Naive thymus-derived CD8-positive, alpha-beta T cell (primary cell): ENCODE measurements around the gene BRD3OS. TPM values are rescaled to one million over a fixed set of nuclear protein-coding genes. Genes with fewer than 3 reads are reported as not detected.

Experiments
- ATAC-seq, 2 donors: fragments of 150-1000 bp; cut with Tn5 transposase in 1 of 2; sonication (Bioruptor Pico), chemical (Tn5 transposase) in 1 of 2; 1 replicate in 1 of 2; 2 replicates in 1 of 2; pipeline ENCODE4 v1.10.0; 2021; ENCODE audit warnings: mild to moderate bottlenecking in 2 of 2, moderate library complexity in 2 of 2
- POLR2A ChIA-PET: fragments of 350-600 bp; sonication (Branson Sonifier 250); formaldehyde crosslinking; loops from one replicate; lab custom pipeline; 2021; ENCODE audit warnings: antibody characterized with exemption; lab: Charles Lee
- DNase-seq, 10 donors: peaks; one replicate each; pipeline versions ENCODE4 v3.0.0 to v3.0.0-alpha.2; 2020 to 2022
- H3K27ac Mint-ChIP-seq, 10 donors: one replicate each; pipeline ENCODE4 v1.8.0; 2020 to 2022; ENCODE audit warnings: mild to moderate bottlenecking in 10 of 10, mixed read lengths in 10 of 10, moderate library complexity in 4 of 10, inconsistent platforms in 1 of 10
- H3K27me3 Mint-ChIP-seq, 5 donors: one replicate each; pipeline ENCODE4 v1.8.0; 2021 to 2022; ENCODE audit warnings: mixed read lengths in 5 of 5
- H3K36me3 Mint-ChIP-seq, 3 donors: one replicate each; pipeline ENCODE4 v1.8.0; 2020 to 2022; ENCODE audit warnings: mixed read lengths in 3 of 3, mild to moderate bottlenecking in 2 of 3, inconsistent platforms in 1 of 3
- H3K4me1 Mint-ChIP-seq, 4 donors: one replicate each; pipeline ENCODE4 v1.8.0; 2021 to 2022; ENCODE audit warnings: mixed read lengths in 4 of 4
- H3K4me3 Mint-ChIP-seq, 10 donors: one replicate each; pipeline ENCODE4 v1.8.0; 2020 to 2022; ENCODE audit warnings: mild to moderate bottlenecking in 10 of 10, mixed read lengths in 10 of 10, moderate library complexity in 6 of 10, inconsistent platforms in 1 of 10
- H3K9me3 Mint-ChIP-seq, 9 donors: one replicate each; pipeline ENCODE4 v1.8.0; 2020 to 2022; ENCODE audit warnings: mixed read lengths in 9 of 9, mild to moderate bottlenecking in 3 of 9, inconsistent platforms in 1 of 9, moderate library complexity in 1 of 9
- polyA plus RNA-seq, 3 donors: library from polyadenylated mRNA; unstranded; fragments of 300-500 nt; fragmentation: Illumina TruSeq; gene quantifications; one replicate each; pipeline ENCODE4 v1.2.3, GENCODE V29; 2021
- total RNA-seq, 8 experiments: library from RNA in 2 of 8; stranded (reverse) in 2 of 8; gene quantifications; one replicate each; pipeline ENCODE4 v1.2.3 and lab custom pipeline; 2021 to 2026

Gene BRD3OS
- total and polyA plus RNA-seq, 5 experiments from 2014 or later = 13.8 to 28.6 (median 20.8) TPM

- Mint-ChIP-seq H3K9me3 (no peaks in the 10 kb centered on the region), H3K27me3 (no peaks in the 10 kb centered on the region), H3K36me3 (peaks cover 0 to 4% (median 0%) of the 10 kb centered on the region in 3 donors), H3K27ac (peak overlapping the region in 8 of 10 donors; percentile 19 to 90 (median 58)), H3K4me3 (peak overlapping the region; percentile 68 to 89 (median 81)), H3K4me1 (peaks cover 3 to 24% (median 10%) of the 10 kb centered on the region in 4 donors)
- POLR2A ChIA-PET = interaction anchor here (0.6 to 2.2 kb wide), 8 partner anchors 10 to 1132 kb away, joined by 3 to 14 read pairs (median 4); partner anchors contain the start of genes BRD3, RNU6ATAC and WDR5
- peak; percentile 58 to 63 for ATAC-seq
- DNase-seq = peak; percentile 20 to 71 (median 48)
Observed at GRCh38 chr9:134025606-134026541, 593 bp downstream of the BRD3OS start.

DNA sequence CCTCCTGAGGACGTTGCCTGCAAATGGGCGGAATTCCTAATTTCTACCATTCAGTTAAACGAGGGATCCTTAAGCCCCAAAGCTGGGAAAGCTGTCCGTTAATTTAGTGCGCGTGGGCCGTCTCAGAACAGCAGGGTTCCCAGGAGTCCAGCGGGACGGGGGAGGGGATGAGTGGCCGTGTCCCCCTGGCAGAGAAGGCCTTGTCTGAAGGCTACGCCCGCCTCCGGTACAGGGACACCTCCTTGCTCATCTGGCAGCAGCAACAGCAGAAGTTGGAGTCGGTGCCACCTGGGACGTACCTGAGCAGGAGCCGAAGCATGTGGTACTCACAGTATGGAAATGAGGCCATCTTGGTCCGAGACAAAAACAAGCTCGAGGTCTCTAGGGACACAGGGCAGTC lies 1.3 kb downstream of the BRD3OS start:
- POLR2A ChIA-PET = interaction anchor here (0.9 to 1.6 kb wide), 2 partner anchors 39 to 42 kb away, joined by 3 to 4 read pairs (median 4); no protein-coding TSS in a partner anchor
- DNase-seq (no peak), ATAC-seq (no peak)
- H3K4me3 Mint-ChIP-seq = peak overlapping the region; percentile 55 to 89 (median 81)
- no peaks in the 10 kb centered on the region for H3K27me3 Mint-ChIP-seq
- H3K4me1 Mint-ChIP-seq = peaks cover 3 to 24% (median 10%) of the 10 kb centered on the region in 4 donors
- H3K27ac Mint-ChIP-seq = peak overlapping the region in 3 of 10 donors; percentile 13 to 41 (median 15)
- H3K9me3 Mint-ChIP-seq = no peaks in the 10 kb centered on the region
- H3K36me3 Mint-ChIP-seq = peaks cover 0 to 8% (median 0%) of the 10 kb centered on the region in 3 donors

GRCh38 chr9:134026981-134027380 lies 1.7 kb downstream of the BRD3OS start:
- POLR2A ChIA-PET = interaction anchor here (0.9 kb wide), 1 partner anchor 42 kb away, joined by 3 read pairs; no protein-coding TSS in a partner anchor
- peak overlapping the region in 2 of 10 donors; percentile 15 to 43 for H3K27ac Mint-ChIP-seq
- H3K9me3 Mint-ChIP-seq = no peaks in the 10 kb centered on the region
- H3K4me1 Mint-ChIP-seq = peaks cover 3 to 24% (median 10%) of the 10 kb centered on the region in 4 donors
- peak overlapping the region in 9 of 10 donors; percentile 26 to 84 (median 71) for H3K4me3 Mint-ChIP-seq
- H3K27me3 Mint-ChIP-seq = no peaks in the 10 kb centered on the region
- no peak for ATAC-seq
- DNase-seq = no peak
- H3K36me3 Mint-ChIP-seq = peaks cover 0 to 8% (median 0%) of the 10 kb centered on the region in 3 donors

DNA sequence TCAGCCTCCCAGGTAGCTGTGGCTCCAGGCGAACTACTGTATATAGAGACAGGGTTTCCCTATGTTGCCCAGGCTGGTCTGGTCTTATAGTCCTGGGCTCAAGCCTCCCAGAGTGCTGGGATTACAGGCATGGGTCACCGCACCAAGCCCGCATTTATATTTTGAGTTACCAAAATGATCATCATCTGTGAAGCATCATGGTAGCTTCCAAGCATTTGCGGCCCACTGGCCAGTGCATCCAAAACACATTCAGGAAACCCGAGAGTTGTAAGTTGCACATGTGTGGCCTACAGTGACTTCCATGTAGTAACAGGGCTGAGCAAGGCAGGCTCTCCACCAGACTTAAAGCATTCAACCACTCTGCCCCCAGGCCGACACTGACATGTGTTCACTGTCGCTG lies 2.3 kb downstream of the BRD3OS start:
- Mint-ChIP-seq H3K36me3 (peaks cover 0 to 10% (median 0%) of the 10 kb centered on the region in 3 donors), H3K27ac (peak overlapping the region in 3 of 10 donors; percentile 21 to 36 (median 31)), H3K9me3 (no peaks in the 10 kb centered on the region), H3K27me3 (no peaks in the 10 kb centered on the region), H3K4me1 (peaks cover 3 to 24% (median 10%) of the 10 kb centered on the region in 4 donors), H3K4me3 (peak overlapping the region in 6 of 10 donors; percentile 4 to 83 (median 71))
- POLR2A ChIA-PET = no interaction called here
- DNase-seq (no peak), ATAC-seq (no peak)

DNA sequence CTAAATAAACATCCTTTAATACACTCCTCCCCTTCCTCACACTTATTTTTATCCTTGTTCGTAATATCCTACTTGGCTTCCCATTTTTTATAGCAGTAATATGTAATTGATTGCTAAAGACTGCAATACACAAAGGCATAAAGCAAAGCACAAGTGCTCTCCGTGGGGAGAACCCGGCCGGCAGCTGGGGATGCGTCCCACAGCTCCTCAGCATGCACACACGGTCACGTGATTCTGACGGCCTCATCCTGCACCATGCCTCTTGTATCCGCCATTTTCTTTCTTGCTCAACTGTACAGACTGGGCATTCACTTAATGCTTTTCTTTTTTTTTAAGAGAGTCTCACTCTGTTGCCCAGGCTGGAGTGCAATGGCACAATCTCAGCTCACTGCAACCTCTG lies 2.8 kb downstream of the BRD3OS start:
- Mint-ChIP-seq H3K36me3 (peaks cover under 1 to 14% (median 4%) of the 10 kb centered on the region in 3 donors), H3K9me3 (no peaks in the 10 kb centered on the region), H3K4me1 (peaks cover 3 to 24% (median 10%) of the 10 kb centered on the region in 4 donors), H3K27ac (peak overlapping the region in 2 of 10 donors; percentile 35 to 36), H3K4me3 (peak overlapping the region in 6 of 10 donors; percentile 4 to 77 (median 34)), H3K27me3 (no peaks in the 10 kb centered on the region)
- DNase-seq = no peak
- no peak for ATAC-seq
- POLR2A ChIA-PET = interaction anchor here (0.6 kb wide), 1 partner anchor 14 kb away, joined by 4 read pairs; no protein-coding TSS in a partner anchor

DNA sequence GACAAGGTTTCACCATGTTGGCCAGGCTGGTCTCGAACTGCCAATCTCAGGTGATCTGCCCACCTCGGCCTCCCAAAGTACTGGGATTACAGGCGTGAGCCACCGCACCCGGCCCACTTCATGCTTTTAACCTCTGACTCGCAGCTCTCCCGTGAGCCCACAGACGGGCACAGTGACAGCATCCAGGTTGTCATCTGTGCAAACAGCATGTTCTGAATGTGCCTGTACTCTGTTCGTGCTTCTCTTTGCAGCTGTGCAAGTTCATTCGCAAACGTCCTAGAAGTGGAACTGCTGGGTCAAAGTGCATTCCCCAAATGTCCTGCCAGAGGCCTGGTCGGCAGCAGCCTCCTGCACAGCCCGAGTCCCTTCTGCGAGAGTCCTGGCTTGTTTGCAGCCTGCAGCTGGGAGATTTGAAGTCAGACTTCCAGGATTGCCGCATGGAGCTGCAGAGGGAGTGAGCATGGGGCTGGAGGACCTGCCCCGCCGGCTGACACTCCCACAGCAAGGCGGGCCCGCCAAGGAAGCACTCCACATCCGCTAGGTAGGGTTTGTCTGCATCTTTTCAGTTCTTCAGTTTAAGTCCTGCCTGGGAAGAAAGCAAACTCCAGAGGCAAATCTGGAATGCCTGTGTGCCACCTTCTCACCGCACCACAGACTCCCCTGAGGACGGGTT lies 3.4 kb downstream of the BRD3OS start:
- H3K4me1 Mint-ChIP-seq = peaks cover 3 to 24% (median 10%) of the 10 kb centered on the region in 4 donors
- POLR2A ChIA-PET = interaction anchor here (0.6 kb wide), 1 partner anchor 14 kb away, joined by 4 read pairs; no protein-coding TSS in a partner anchor
- H3K27ac Mint-ChIP-seq = no peak overlapping the region
- H3K4me3 Mint-ChIP-seq = peak overlapping the region in 2 of 10 donors; percentile 15 to 22
- ATAC-seq = no peak
- no peaks in the 10 kb centered on the region for H3K9me3 Mint-ChIP-seq
- H3K36me3 Mint-ChIP-seq = peaks cover 5 to 21% (median 10%) of the 10 kb centered on the region in 3 donors
- H3K27me3 Mint-ChIP-seq = no peaks in the 10 kb centered on the region
- no peak for DNase-seq

GRCh38 chr9:134029248-134030226 lies 4.3 kb downstream of the BRD3OS start:
- POLR2A ChIA-PET = interaction anchor here (0.6 to 0.7 kb wide), 2 partner anchors 995 to 1753 kb away, joined by 4 to 6 read pairs; no protein-coding TSS in a partner anchor
- ATAC-seq (no peak), DNase-seq (no peak)
- no peaks in the 10 kb centered on the region for H3K9me3 Mint-ChIP-seq
- H3K27ac Mint-ChIP-seq = peak overlapping the region in 1 of 10 donors; percentile 44
- peaks cover 0 to 22% (median 6%) of the 10 kb centered on the region in 4 donors for H3K4me1 Mint-ChIP-seq
- H3K4me3 Mint-ChIP-seq = peak overlapping the region in 1 of 10 donors; percentile 48
- no peaks in the 10 kb centered on the region for H3K27me3 Mint-ChIP-seq
- H3K36me3 Mint-ChIP-seq = peaks cover 5 to 27% (median 10%) of the 10 kb centered on the region in 3 donors

GRCh38 chr9:134030821-134031470 lies 5.7 kb downstream of the BRD3OS start:
- Mint-ChIP-seq H3K36me3 (peaks cover 5 to 37% (median 10%) of the 10 kb centered on the region in 3 donors), H3K4me1 (peaks cover 0 to 18% (median 3%) of the 10 kb centered on the region in 4 donors), H3K4me3 (no peak overlapping the region), H3K9me3 (no peaks in the 10 kb centered on the region), H3K27ac (no peak overlapping the region), H3K27me3 (no peaks in the 10 kb centered on the region)
- POLR2A ChIA-PET = no interaction called here
- DNase-seq (no peak), ATAC-seq (no peak)

GRCh38 chr9:134031783-134032182 lies 6.5 kb downstream of the BRD3OS start:
- Mint-ChIP-seq H3K27me3 (no peaks in the 10 kb centered on the region), H3K36me3 (peaks cover 5 to 45% (median 12%) of the 10 kb centered on the region in 3 donors), H3K4me3 (no peak overlapping the region), H3K4me1 (peaks cover 0 to 9% (median 2%) of the 10 kb centered on the region in 4 donors), H3K9me3 (no peaks in the 10 kb centered on the region), H3K27ac (no peak overlapping the region)
- no peak for ATAC-seq
- POLR2A ChIA-PET = no interaction called here
- DNase-seq = no peak

- Mint-ChIP-seq H3K4me3 (no peak overlapping the region), H3K36me3 (peaks cover 6 to 50% (median 15%) of the 10 kb centered on the region in 3 donors)
Observed at GRCh38 chr9:134032456-134033222, 7.4 kb downstream of the BRD3OS start.

More at GRCh38 chr9:134032456-134033222, 7.4 kb downstream of the BRD3OS start:
- Mint-ChIP-seq H3K9me3 (peaks cover 0 to 1% (median 0%) of the 10 kb centered on the region in 9 donors), H3K27ac (peak overlapping the region in 1 of 10 donors; percentile 24), H3K27me3 (no peaks in the 10 kb centered on the region), H3K4me1 (peaks cover 0 to 5% (median 0%) of the 10 kb centered on the region in 4 donors)
- POLR2A ChIA-PET = no interaction called here
- ATAC-seq (no peak), DNase-seq (no peak)
